ENCODE data around the gene KRT74.

Gene KRT74

GRCh38 chr12:52546126-52546525, 27.5 kb downstream of the KRT74 start:
- H3K4me3 ChIP-seq (ENCODE audit: low read depth, low read length) = no peak overlapping the region
- DNase-seq (ENCODE audit: low read depth) = no peak
- TF ChIP-seq, protein P1, sequence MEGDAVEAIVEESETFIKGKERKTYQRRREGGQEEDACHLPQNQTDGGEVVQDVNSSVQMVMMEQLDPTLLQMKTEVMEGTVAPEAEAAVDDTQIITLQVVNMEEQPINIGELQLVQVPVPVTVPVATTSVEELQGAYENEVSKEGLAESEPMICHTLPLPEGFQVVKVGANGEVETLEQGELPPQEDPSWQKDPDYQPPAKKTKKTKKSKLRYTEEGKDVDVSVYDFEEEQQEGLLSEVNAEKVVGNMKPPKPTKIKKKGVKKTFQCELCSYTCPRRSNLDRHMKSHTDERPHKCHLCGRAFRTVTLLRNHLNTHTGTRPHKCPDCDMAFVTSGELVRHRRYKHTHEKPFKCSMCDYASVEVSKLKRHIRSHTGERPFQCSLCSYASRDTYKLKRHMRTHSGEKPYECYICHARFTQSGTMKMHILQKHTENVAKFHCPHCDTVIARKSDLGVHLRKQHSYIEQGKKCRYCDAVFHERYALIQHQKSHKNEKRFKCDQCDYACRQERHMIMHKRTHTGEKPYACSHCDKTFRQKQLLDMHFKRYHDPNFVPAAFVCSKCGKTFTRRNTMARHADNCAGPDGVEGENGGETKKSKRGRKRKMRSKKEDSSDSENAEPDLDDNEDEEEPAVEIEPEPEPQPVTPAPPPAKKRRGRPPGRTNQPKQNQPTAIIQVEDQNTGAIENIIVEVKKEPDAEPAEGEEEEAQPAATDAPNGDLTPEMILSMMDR (IDR thresholded peaks at IDR 0.05; ENCODE audit: insufficient read depth, low read depth, low read length, missing control alignments) = no peak

DNA sequence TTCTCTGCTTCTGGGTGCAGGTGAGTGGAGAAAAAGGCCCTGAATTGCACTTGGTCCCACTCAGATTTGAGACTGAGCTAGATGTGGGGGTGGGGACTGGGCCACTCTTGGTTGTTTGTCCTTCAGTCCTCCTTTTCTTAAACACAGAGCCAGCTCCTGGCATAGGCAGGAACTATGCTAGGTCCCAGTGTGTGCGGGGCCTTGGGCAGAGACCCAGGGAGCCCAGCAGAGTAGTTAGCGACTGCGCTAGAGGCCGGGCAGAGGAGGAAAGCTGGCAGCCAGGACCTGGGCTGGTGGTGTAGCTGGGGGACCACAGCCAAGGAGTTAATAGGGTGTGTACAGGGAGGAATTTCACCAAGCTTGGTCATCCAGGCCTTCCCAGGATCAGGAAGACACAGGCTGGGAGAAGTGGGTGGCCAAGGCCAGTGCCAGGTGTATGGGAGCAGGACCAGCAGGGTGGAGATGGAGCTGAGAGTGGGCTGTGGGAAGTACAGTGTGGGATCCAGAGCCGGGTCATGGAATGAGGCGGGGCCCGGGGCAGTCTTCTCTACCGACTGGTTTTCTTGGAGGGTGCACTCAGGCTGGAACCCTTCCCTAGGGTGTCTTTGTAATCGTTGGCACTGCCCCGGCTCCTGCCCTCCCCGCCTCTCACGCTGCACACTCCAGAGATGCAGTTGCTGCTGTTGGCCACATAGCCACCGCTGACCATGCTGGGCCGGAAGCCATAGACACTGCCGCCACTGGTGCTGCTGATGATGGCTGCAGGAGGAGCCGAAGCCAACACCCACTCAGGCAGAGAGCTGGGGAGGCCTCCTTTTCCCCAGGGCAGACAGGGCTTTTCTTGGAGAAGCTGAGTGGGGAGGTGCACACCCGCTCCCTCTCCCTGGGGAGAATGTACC, 29.4 kb downstream of the KRT74 start:
- TF ChIP-seq, protein P1 (IDR thresholded peaks at IDR 0.05; ENCODE audit: insufficient read depth, low read depth, low read length, missing control alignments) = no peak
- no peak overlapping the region for H3K4me3 ChIP-seq (ENCODE audit: low read depth, low read length)
- no peak for DNase-seq (ENCODE audit: low read depth)

- DNase-seq (ENCODE audit: low read depth) = no peak
- no peak overlapping the region for H3K4me3 ChIP-seq (ENCODE audit: low read depth, low read length)
- TF ChIP-seq, protein P1 (IDR thresholded peaks at IDR 0.05; ENCODE audit: insufficient read depth, low read depth, low read length, missing control alignments) = no peak
Measured at GRCh38 chr12:52542785-52543318, 30.8 kb downstream of the KRT74 start.

GRCh38 chr12:52542157-52542556, 31.5 kb downstream of the KRT74 start:
- TF ChIP-seq, protein P1 (IDR thresholded peaks at IDR 0.05; ENCODE audit: insufficient read depth, low read depth, low read length, missing control alignments) = no peak
- no peak overlapping the region for H3K4me3 ChIP-seq (ENCODE audit: low read depth, low read length)
- no peak for DNase-seq (ENCODE audit: low read depth)

- TF ChIP-seq, protein P1 (IDR thresholded peaks at IDR 0.05; ENCODE audit: insufficient read depth, low read depth, low read length, missing control alignments) = no peak
- DNase-seq (ENCODE audit: low read depth) = no peak
- H3K4me3 ChIP-seq (ENCODE audit: low read depth, low read length) = no peak overlapping the region
Measured at GRCh38 chr12:52541709-52542108, 31.9 kb downstream of the KRT74 start.

- DNase-seq (ENCODE audit: low read depth) = no peak
- TF ChIP-seq, protein P1 (IDR thresholded peaks at IDR 0.05; ENCODE audit: insufficient read depth, low read depth, low read length, missing control alignments) = no peak
- no peak overlapping the region for H3K4me3 ChIP-seq (ENCODE audit: low read depth, low read length)
Measured at GRCh38 chr12:52540531-52540930, 33.1 kb downstream of the KRT74 start.
